ENCODE data around the gene RNF144B. TPM values are rescaled to one million over a fixed set of nuclear protein-coding genes. Genes with fewer than 3 reads are reported as not detected.

Gene RNF144B
- polyA plus RNA-seq, 2 of the 4 experiments (the other 2 are of a cell fraction), result 0.36 to 0.49 TPM

DNA sequence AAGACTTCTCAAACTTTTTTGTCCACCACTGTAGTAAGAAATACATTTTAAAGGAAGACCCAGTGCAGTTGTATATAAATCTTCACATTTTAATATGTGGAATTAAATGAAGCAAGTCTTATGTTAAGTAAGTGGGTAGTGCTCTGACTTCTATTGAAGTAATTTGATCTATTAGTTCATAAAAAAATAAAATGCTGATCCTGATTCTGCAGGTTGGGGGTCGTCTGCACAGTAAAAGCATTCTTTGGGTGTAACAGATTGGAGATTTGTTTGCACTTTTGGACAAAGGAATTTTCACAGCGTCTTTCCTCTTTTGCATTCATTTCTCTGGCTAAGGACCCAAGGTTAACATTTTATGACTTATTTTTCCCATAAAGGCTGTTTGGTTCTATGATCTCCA is 106.8 kb downstream of the RNF144B start:
- ChIA-PET CTCF (no interaction called here), POLR2A (no interaction called here)
- 5% methylated on average over 2 of the region's 2 CpGs for WGBS (ENCODE audit: missing lambda C conversion rate)
- Histone ChIP-seq H3K9me3 (no peaks in the 10 kb centered on the region), H3K27ac (peak overlapping the region in 1 of 2 experiments; percentile 12; a peak in 1 of 6 replicates), H3K4me3 (no peak overlapping the region), H3K4me2 (peak overlapping the region; percentile 55), H3K4me1 (peaks cover 14% of the 10 kb centered on the region; the same call in 2 of the 3 replicates)
- ATAC-seq (peak in 1 of 2 experiments; percentile 25; a peak in 2 of 6 replicates), FAIRE-seq (no peak), DNase-seq (ENCODE audit: low read depth in 1 of 2, low spot score in 1 of 2) (peak in 1 of 2 experiments; percentile 10)
- TF ChIP-seq, protein P1, sequence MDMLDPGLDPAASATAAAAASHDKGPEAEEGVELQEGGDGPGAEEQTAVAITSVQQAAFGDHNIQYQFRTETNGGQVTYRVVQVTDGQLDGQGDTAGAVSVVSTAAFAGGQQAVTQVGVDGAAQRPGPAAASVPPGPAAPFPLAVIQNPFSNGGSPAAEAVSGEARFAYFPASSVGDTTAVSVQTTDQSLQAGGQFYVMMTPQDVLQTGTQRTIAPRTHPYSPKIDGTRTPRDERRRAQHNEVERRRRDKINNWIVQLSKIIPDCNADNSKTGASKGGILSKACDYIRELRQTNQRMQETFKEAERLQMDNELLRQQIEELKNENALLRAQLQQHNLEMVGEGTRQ (IDR thresholded peaks at IDR 0.05), result no peak
- TF ChIP-seq CHD2 (IDR thresholded peaks at IDR 0.05; ENCODE audit: low read length, partially characterized antibody) (no peak), KDM5A (IDR thresholded peaks at IDR 0.05) (no peak), RNF2 (IDR thresholded peaks at IDR 0.05; ENCODE audit: borderline replicate concordance, low read depth) (no peak), SREBF2 (IDR thresholded peaks at IDR 0.05) (no peak), ZSCAN20 (CRISPR knock-in tag; IDR thresholded peaks at IDR 0.05) (no peak), MYC (IDR thresholded peaks at IDR 0.05; ENCODE audit: borderline replicate concordance, low read length) (no peak), CBX2 (IDR thresholded peaks at IDR 0.05; ENCODE audit: borderline replicate concordance, low read depth) (no peak), CHD4 (IDR thresholded peaks at IDR 0.05; ENCODE audit: borderline replicate concordance) (no peak), CBX8 (IDR thresholded peaks at IDR 0.05) (no peak), RFX5 (IDR thresholded peaks at IDR 0.05) (no peak), KDM1A (IDR thresholded peaks at IDR 0.05; ENCODE audit: low read depth) (no peak), GATA3 (IDR thresholded peaks at IDR 0.05; ENCODE audit: borderline replicate concordance) (no peak)
- TF ChIP-seq, protein P2, sequence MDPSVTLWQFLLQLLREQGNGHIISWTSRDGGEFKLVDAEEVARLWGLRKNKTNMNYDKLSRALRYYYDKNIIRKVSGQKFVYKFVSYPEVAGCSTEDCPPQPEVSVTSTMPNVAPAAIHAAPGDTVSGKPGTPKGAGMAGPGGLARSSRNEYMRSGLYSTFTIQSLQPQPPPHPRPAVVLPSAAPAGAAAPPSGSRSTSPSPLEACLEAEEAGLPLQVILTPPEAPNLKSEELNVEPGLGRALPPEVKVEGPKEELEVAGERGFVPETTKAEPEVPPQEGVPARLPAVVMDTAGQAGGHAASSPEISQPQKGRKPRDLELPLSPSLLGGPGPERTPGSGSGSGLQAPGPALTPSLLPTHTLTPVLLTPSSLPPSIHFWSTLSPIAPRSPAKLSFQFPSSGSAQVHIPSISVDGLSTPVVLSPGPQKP (IDR thresholded peaks at IDR 0.05; ENCODE audit: low read depth, low read length), result no peak

DNA sequence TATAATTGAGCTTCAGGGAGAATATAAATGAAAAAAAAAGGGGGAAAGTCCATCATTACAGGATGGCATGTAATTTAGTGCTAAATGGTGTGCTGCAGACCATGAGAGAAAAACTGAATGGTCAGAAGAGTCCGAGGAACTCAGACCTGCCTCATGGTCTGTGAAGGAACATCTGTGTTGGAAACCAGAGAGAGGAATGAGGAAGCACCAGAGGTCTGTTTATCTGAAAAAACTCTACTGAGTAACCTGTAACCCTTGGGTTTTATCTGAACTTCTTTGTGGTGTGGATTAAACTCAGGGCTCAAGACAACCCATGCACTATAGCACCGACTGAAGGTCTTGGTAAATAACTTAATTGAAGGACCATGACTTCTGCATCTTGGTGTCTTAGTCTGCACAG is 108.1 kb downstream of the RNF144B start:
- H3K4me2 ChIP-seq, result no peak overlapping the region
- ATAC-seq, result no peak
- H3K27ac ChIP-seq, result no peak overlapping the region
- no peak overlapping the region for H3K4me3 ChIP-seq
- CTCF ChIA-PET, result interaction anchor here (0.9 kb wide), 1 partner anchor 8 kb away, joined by 3 read pairs; no protein-coding TSS in a partner anchor
- POLR2A ChIA-PET, result no interaction called here
- 45% methylated on average over 2 of the region's 2 CpGs for WGBS (ENCODE audit: missing lambda C conversion rate)
- FAIRE-seq, result no peak
- TF ChIP-seq MAFK (IDR thresholded peaks at IDR 0.05; ENCODE audit: partially characterized antibody), result no peak
- no peak for TF ChIP-seq NR3C1 (IDR thresholded peaks at IDR 0.05)
- TF ChIP-seq, protein P3, sequence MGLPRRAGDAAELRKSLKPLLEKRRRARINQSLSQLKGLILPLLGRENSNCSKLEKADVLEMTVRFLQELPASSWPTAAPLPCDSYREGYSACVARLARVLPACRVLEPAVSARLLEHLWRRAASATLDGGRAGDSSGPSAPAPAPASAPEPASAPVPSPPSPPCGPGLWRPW (IDR thresholded peaks at IDR 0.05), result no peak
- TF ChIP-seq ZSCAN20 (CRISPR knock-in tag; IDR thresholded peaks at IDR 0.05), result no peak
- TF ChIP-seq, protein P4, sequence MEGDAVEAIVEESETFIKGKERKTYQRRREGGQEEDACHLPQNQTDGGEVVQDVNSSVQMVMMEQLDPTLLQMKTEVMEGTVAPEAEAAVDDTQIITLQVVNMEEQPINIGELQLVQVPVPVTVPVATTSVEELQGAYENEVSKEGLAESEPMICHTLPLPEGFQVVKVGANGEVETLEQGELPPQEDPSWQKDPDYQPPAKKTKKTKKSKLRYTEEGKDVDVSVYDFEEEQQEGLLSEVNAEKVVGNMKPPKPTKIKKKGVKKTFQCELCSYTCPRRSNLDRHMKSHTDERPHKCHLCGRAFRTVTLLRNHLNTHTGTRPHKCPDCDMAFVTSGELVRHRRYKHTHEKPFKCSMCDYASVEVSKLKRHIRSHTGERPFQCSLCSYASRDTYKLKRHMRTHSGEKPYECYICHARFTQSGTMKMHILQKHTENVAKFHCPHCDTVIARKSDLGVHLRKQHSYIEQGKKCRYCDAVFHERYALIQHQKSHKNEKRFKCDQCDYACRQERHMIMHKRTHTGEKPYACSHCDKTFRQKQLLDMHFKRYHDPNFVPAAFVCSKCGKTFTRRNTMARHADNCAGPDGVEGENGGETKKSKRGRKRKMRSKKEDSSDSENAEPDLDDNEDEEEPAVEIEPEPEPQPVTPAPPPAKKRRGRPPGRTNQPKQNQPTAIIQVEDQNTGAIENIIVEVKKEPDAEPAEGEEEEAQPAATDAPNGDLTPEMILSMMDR (IDR thresholded peaks at IDR 0.05), result no peak
- TF ChIP-seq RFX5 (IDR thresholded peaks at IDR 0.05), result no peak
- TF ChIP-seq PHF8 (IDR thresholded peaks at IDR 0.05; ENCODE audit: borderline replicate concordance, low read depth), result no peak
- no peak for TF ChIP-seq POLR2AphosphoS2 (conservative IDR thresholded peaks at IDR 0.05; ENCODE audit: low read length)
- TF ChIP-seq RCOR1 (IDR thresholded peaks at IDR 0.05; ENCODE audit: low read depth, low read length), result no peak
- no peak for TF ChIP-seq RAD21 (conservative IDR thresholded peaks at IDR 0.05 in 1 of 2, IDR thresholded peaks at IDR 0.05 in 1 of 2)
- TF ChIP-seq, protein P2 (IDR thresholded peaks at IDR 0.05; ENCODE audit: low read depth, low read length), result no peak
- TF ChIP-seq MYC (IDR thresholded peaks at IDR 0.05; ENCODE audit: borderline replicate concordance, low read length), result no peak
- TF ChIP-seq SREBF2 (IDR thresholded peaks at IDR 0.05), result no peak
- no peak for TF ChIP-seq ZNF302 (CRISPR knock-in tag; IDR thresholded peaks at IDR 0.05)
- TF ChIP-seq BHLHE40 (IDR thresholded peaks at IDR 0.05; ENCODE audit: low read depth, low read length), result no peak
- TF ChIP-seq POLR2A (IDR thresholded peaks at IDR 0.05; ENCODE audit: low read length), result no peak
- no peak for TF ChIP-seq CHD4 (IDR thresholded peaks at IDR 0.05; ENCODE audit: borderline replicate concordance)
- TF ChIP-seq JUN (IDR thresholded peaks at IDR 0.05), result no peak
- TF ChIP-seq HOXB5 (CRISPR knock-in tag; IDR thresholded peaks at IDR 0.05), result no peak
- TF ChIP-seq, protein P5, sequence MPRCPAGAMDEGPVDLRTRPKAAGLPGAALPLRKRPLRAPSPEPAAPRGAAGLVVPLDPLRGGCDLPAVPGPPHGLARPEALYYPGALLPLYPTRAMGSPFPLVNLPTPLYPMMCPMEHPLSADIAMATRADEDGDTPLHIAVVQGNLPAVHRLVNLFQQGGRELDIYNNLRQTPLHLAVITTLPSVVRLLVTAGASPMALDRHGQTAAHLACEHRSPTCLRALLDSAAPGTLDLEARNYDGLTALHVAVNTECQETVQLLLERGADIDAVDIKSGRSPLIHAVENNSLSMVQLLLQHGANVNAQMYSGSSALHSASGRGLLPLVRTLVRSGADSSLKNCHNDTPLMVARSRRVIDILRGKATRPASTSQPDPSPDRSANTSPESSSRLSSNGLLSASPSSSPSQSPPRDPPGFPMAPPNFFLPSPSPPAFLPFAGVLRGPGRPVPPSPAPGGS (IDR thresholded peaks at IDR 0.05), result no peak
- H3K4me1 ChIP-seq, result peaks cover 14% of the 10 kb centered on the region; the same call in 2 of the 3 replicates
- DNase-seq (ENCODE audit: low read depth in 1 of 2, low spot score in 1 of 2), result no peak
- H3K9me3 ChIP-seq, result no peaks in the 10 kb centered on the region
